SK-N-SH (cell line): ENCODE results near the gene SOX8. TPM values are rescaled to one million over a fixed set of nuclear protein-coding genes. Genes with fewer than 3 reads are reported as not detected.
A peak's percentile ranks its signal among the peaks of the same experiment; 100 is the strongest.

Experiments used
- CTCF ChIA-PET: fragments of 300-600, 350-600 bp; formaldehyde crosslinking; extraction: SDS; loops from one replicate; lab custom pipeline; 2021; lab: Yijun Ruan, JAX
- POLR2A ChIA-PET: fragments of 350-600 bp; sonication (Branson Sonifier 250); formaldehyde crosslinking; extraction: SDS; loops from one replicate; lab custom pipeline; 2020; ENCODE audit warnings: antibody characterized with exemption, inconsistent platforms; lab: Yijun Ruan, JAX
- DNase-seq: peaks from one replicate; pipeline ENCODE4 v3.0.0; 2012
- H2AFZ ChIP-seq: fragments of 200-600 bp; sonication (generic); 2 replicates; pipeline ENCODE4 v1.8.1; 2016; ENCODE audit warnings: antibody characterized with exemption, mild to moderate bottlenecking, low read depth
- H3F3A ChIP-seq: fragments of 200-600 bp; sonication (generic); replicated peaks from 2 replicates; pipeline ENCODE3; 2016; ENCODE audit warnings: antibody characterized with exemption, mild to moderate bottlenecking; ENCODE audit not compliant: insufficient read depth
- H3K27ac ChIP-seq, 2 experiments: fragments of 200-500 bp in 1 of 2; fragments of 200-600 bp in 1 of 2; sonication (Bioruptor generic) in 1 of 2; sonication (generic), shearing (Covaris generic) in 1 of 2; 2 replicates each; pipeline versions ENCODE4 v1.5.1 to v1.6.1; 2014 to 2016; ENCODE audit warnings: low read depth in 2 of 2, inconsistent platforms in 1 of 2, low read length in 1 of 2, mild to moderate bottlenecking in 1 of 2, mixed read lengths in 1 of 2
- H3K27me3 ChIP-seq: fragments of 200-600 bp; sonication (generic), shearing (Covaris generic); 2 replicates; pipeline ENCODE4 v1.6.1; 2016; ENCODE audit warnings: mixed run types; ENCODE audit not compliant: insufficient read depth
- H3K36me3 ChIP-seq, 2 experiments: fragments of 200-500 bp in 1 of 2; fragments of 200-600 bp in 1 of 2; sonication (Bioruptor generic) in 1 of 2; sonication (generic) in 1 of 2; replicated peaks in 1 of 2; 2 replicates each; pipeline versions ENCODE3 to v1.5.1; 2014 to 2016; ENCODE audit warnings: low read length in 1 of 2, mild to moderate bottlenecking in 1 of 2; ENCODE audit not compliant: insufficient read depth in 2 of 2, control insufficient read depth in 1 of 2
- H3K4me1 ChIP-seq, 2 experiments: fragments of 200-500 bp in 1 of 2; fragments of 200-600 bp in 1 of 2; sonication (Bioruptor generic) in 1 of 2; sonication (generic), shearing (Covaris generic) in 1 of 2; 2 replicates each; pipeline versions ENCODE4 v1.5.1 to v1.6.1; 2014 to 2016; ENCODE audit warnings: low read depth in 1 of 2, low read length in 1 of 2, mixed run types in 1 of 2; ENCODE audit not compliant: insufficient read depth in 2 of 2, control insufficient read depth in 1 of 2
- H3K4me2 ChIP-seq: fragments of 200-600 bp; sonication (generic), shearing (Covaris generic); 2 replicates; pipeline ENCODE4 v1.6.1; 2017; ENCODE audit warnings: mixed run types
- H3K4me3 ChIP-seq, 2 experiments: fragments of 200-500 bp in 1 of 2; fragments of 200-600 bp in 1 of 2; sonication (Bioruptor generic) in 1 of 2; sonication (generic), shearing (Covaris generic) in 1 of 2; 2 replicates each; pipeline versions ENCODE4 v1.5.1 to v1.8.1; 2014 to 2016; ENCODE audit warnings: low read depth in 2 of 2, inconsistent platforms in 1 of 2, low read length in 1 of 2, mild to moderate bottlenecking in 1 of 2, mixed read lengths in 1 of 2, moderate library complexity in 1 of 2
- H3K79me2 ChIP-seq: fragments of 200-600 bp; sonication (generic); 2 replicates; pipeline ENCODE4 v1.8.1; 2017; ENCODE audit warnings: mild to moderate bottlenecking; ENCODE audit not compliant: insufficient read depth
- H3K9ac ChIP-seq: fragments of 200-600 bp; sonication (generic); 2 replicates; pipeline ENCODE4 v1.6.1; 2017; ENCODE audit warnings: mixed run types
- H3K9me2 ChIP-seq: fragments of 200-600 bp; sonication (generic); 2 replicates; pipeline ENCODE4 v1.6.1; 2017; ENCODE audit warnings: mixed run types
- H3K9me3 ChIP-seq: fragments of 200-600 bp; sonication (generic); 2 replicates; pipeline ENCODE4 v1.6.1; 2017; ENCODE audit warnings: mixed run types, mild to moderate bottlenecking, moderate library complexity
- H4K20me1 ChIP-seq: fragments of 200-600 bp; sonication (generic); 2 replicates; pipeline ENCODE4 v1.6.1; 2017; ENCODE audit warnings: mild to moderate bottlenecking, mixed run types; ENCODE audit not compliant: insufficient read depth
- CHD2 ChIP-seq: fragments of 150-350 bp; IDR thresholded peaks from 2 replicates; pipeline ENCODE4 v1.6.1; 2018; ENCODE audit warnings: low read length; ENCODE audit not compliant: partially characterized antibody
- ELF1 ChIP-seq: IDR thresholded peaks from 2 replicates; pipeline ENCODE4 v1.4.0; 2012
- EP300 ChIP-seq, 2 experiments: IDR thresholded peaks; 2 replicates each; pipeline versions ENCODE4 v1.4.0 to v1.6.1; 2012; ENCODE audit warnings: borderline replicate concordance in 1 of 2, low read depth in 1 of 2, low read length in 1 of 2
- EZH2phosphoT487 ChIP-seq: fragments of 200-600 bp; sonication (generic); IDR thresholded peaks from 2 replicates; pipeline ENCODE4 v1.6.1; 2017; ENCODE audit warnings: low read depth, mixed run types, mild to moderate bottlenecking, antibody characterized with exemption, moderate library complexity, borderline replicate concordance
- FOSL2 ChIP-seq: IDR thresholded peaks from 2 replicates; pipeline ENCODE4 v1.4.0; 2012; ENCODE audit warnings: low read depth, mild to moderate bottlenecking, moderate library complexity, borderline replicate concordance
- FOXJ3 ChIP-seq: sonication (generic); formaldehyde crosslinking; IDR thresholded peaks from 2 replicates; pipeline ENCODE4 v1.5.1; 2020; ENCODE audit warnings: mild to moderate bottlenecking, missing genetic modification reagents
- FOXM1 ChIP-seq: IDR thresholded peaks from 2 replicates; pipeline ENCODE4 v1.4.0; 2012; ENCODE audit warnings: low read depth, mild to moderate bottlenecking
- GABPA ChIP-seq: IDR thresholded peaks from 2 replicates; pipeline ENCODE4 v1.4.0; 2012; ENCODE audit warnings: low read depth, mild to moderate bottlenecking
- GATA2 ChIP-seq: sonication (generic); formaldehyde crosslinking; IDR thresholded peaks from 2 replicates; pipeline ENCODE4 v1.5.0; 2020; ENCODE audit warnings: mild to moderate bottlenecking, missing genetic modification reagents
- JUND ChIP-seq: IDR thresholded peaks from 2 replicates; pipeline ENCODE4 v1.4.0; 2012
- POLR2AphosphoS5 ChIP-seq: IDR thresholded peaks from 2 replicates; pipeline ENCODE4 v1.6.1; 2012; ENCODE audit warnings: low read depth, low read length
- RAD21 ChIP-seq: IDR thresholded peaks from 2 replicates; pipeline ENCODE4 v1.6.1; 2012; ENCODE audit warnings: mild to moderate bottlenecking, low read length
- RCOR1 ChIP-seq: fragments of 150-350 bp; IDR thresholded peaks from 2 replicates; pipeline ENCODE4 v1.6.1; 2017; ENCODE audit warnings: antibody characterized with exemption, low read length
- RFX5 ChIP-seq: IDR thresholded peaks from 2 replicates; pipeline ENCODE4 v1.6.1; 2012; ENCODE audit warnings: mild to moderate bottlenecking, improper control_type of control experiment, low read length
- SIN3A ChIP-seq: IDR thresholded peaks from 2 replicates; pipeline ENCODE4 v1.6.1; 2012; ENCODE audit warnings: low read depth, mild to moderate bottlenecking, low read length, moderate library complexity, borderline replicate concordance
- TAF1 ChIP-seq: IDR thresholded peaks from 2 replicates; pipeline ENCODE4 v1.6.1; 2012; ENCODE audit warnings: low read depth, mild to moderate bottlenecking, low read length, moderate library complexity, borderline replicate concordance
- WGBS: methylation state at CpG from one replicate; pipeline ENCODE4 v1.1.6; 2017; ENCODE audit warnings: low lambda C conversion rate; 5-methylcytosine and 5-hydroxymethylcytosine counted together
- polyA plus RNA-seq, 3 experiments: library from polyadenylated mRNA; depleted of rRNA; stranded (reverse); fragments of >200 nt; gene quantifications; 2 replicates each; pipeline ENCODE4 v1.2.3, GENCODE V29; 2012
- TF ChIP-seq, protein P1 (sequence below): IDR thresholded peaks from 2 replicates; pipeline ENCODE4; 2012
- TF ChIP-seq, protein P2 (sequence below): IDR thresholded peaks from 2 replicates; pipeline ENCODE4 v1.4.0; 2012; ENCODE audit warnings: low read depth
- TF ChIP-seq, protein P3 (sequence below): IDR thresholded peaks from 2 replicates; pipeline ENCODE4 v1.4.0; 2012; ENCODE audit warnings: low read depth, borderline replicate concordance

SOX8 gene
- polyA plus RNA-seq, 1 of the 3 experiments (the other 2 are of a cell fraction): not detected

DNA sequence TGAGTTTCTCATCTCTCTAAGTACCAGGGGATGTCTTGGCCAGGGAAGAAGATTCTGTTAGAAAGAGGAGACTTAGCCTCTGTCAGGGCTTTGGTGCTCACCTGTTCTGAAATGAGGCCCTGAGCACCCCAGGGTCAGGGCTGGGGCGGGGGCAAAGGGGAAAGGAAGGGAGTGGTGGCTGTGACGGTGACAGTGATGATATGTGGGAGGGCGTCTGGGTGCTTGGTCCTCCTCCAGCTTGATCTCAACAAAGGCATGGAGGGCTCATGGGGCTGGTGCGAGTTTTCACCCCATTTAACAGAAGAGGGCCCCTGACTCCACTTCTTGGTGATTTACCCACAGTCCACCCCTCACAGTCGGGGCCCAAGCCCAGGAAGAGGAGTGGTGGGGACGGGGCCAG is 15.1 kb downstream of the SOX8 start (continued):
- TF ChIP-seq GATA2 (CRISPR knock-in tag): no peak
- TF ChIP-seq, all 33 proteins: peak for 0

DNA sequence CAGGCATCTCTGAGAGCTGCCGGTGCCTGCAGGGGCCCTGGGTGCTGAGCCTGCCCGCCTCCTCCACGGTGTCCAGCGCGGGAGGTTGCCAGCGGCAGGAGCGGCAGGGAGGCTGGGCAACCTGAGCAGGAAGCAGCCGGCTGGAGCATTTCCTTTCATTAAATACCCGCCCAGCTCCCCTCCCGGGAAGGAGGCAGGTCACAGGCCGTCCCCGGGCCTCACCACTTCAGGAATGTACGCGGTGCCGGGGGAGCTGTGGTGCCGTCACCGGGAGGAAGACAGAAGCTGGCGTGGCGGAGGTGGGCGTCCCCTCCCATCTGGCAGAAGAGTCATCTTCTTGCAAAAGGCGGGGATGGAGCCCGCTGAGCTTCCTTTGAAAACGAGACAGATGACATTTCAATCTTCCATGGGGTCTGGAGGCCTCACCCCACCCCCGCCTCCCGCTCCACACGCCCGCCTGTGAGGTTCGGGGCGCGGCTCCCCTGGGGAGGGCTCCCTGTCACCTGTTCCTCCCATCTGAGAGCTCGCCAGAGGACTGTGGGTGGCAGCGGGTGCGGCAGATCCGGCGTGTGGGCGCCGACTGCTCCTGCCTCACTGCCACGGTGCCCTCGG is 16.0 kb downstream of the SOX8 start:
- Histone ChIP-seq H4K20me1 (peaks cover 13% of the 10 kb centered on the region), H2AFZ (no peak overlapping the region), H3K4me1 (0 out of 4 replicates have a peak, but pooled peaks cover 0 to 3% of the 10 kb centered on the region in 2 experiments), H3K27me3 (peaks cover 71% of the 10 kb centered on the region), H3K9me2 (no peaks in the 10 kb centered on the region), H3K9ac (no peak overlapping the region), H3K36me3 (no peaks in the 10 kb centered on the region), H3F3A (no peaks in the 10 kb centered on the region), H3K4me2 (peak overlapping the region; percentile 55; the same call in 1 of the 2 replicates), H3K79me2 (no peaks in the 10 kb centered on the region), H3K27ac (no peak overlapping the region), H3K9me3 (no peaks in the 10 kb centered on the region), H3K4me3 (no peak overlapping the region; a peak in 1 of 4 replicates)
- TF ChIP-seq TAF1: no peak
- 5% methylated on average over 15 of the region's 39 CpGs for WGBS
- DNase-seq: no peak
- ChIA-PET POLR2A (no interaction called here), CTCF (no interaction called here)

DNA sequence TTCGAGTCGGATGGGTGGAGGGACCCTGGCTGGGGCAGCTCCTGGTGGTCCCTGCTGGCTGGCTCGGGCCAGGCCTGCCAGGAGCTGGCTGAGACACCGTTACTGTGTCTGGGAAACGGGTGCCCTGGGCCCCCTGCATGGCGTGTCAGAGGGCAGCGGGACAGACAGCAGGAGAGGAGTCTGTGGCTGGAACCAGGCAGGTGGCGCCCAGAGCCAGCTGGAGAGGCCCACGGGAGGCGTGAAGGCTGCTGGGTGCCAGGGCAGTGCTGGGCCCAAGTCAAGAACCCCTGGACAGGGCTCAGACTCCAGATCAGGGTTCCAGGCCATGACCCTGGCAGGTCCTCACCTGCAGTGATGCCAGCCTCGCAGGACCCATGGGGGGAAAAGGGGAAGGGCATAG is 16.6 kb downstream of the SOX8 start:
- WGBS: 15% methylated on average over 7 of the region's 11 CpGs
- ChIA-PET POLR2A (no interaction called here), CTCF (no interaction called here)
- no peaks in the 10 kb centered on the region for H3K79me2 ChIP-seq
- TF ChIP-seq ELF1: no peak
- TF ChIP-seq RFX5: no peak
- TF ChIP-seq TAF1: no peak
- TF ChIP-seq GATA2 (CRISPR knock-in tag): no peak
- TF ChIP-seq EP300 (IDR thresholded peaks at IDR 0.05; ENCODE audit: borderline replicate concordance in 1 of 2, low read depth in 1 of 2, low read length in 1 of 2): no peak
- TF ChIP-seq FOXJ3 (CRISPR knock-in tag): no peak
- peaks cover 64% of the 10 kb centered on the region for H3K27me3 ChIP-seq
- no peaks in the 10 kb centered on the region for H3K9me3 ChIP-seq
- H3K27ac ChIP-seq: no peak overlapping the region
- H3K9ac ChIP-seq: no peak overlapping the region
- no peak overlapping the region for H2AFZ ChIP-seq
- no peaks in the 10 kb centered on the region for H3K9me2 ChIP-seq
- H4K20me1 ChIP-seq: peaks cover 17% of the 10 kb centered on the region
- DNase-seq: no peak
- H3K4me2 ChIP-seq: no peak overlapping the region
- no peaks in the 10 kb centered on the region for H3K36me3 ChIP-seq
- no peak overlapping the region for H3K4me3 ChIP-seq
- no peaks in the 10 kb centered on the region for H3F3A ChIP-seq
- 0 out of 4 replicates have a peak, but pooled peaks cover 0 to 3% of the 10 kb centered on the region in 2 experiments for H3K4me1 ChIP-seq

DNA sequence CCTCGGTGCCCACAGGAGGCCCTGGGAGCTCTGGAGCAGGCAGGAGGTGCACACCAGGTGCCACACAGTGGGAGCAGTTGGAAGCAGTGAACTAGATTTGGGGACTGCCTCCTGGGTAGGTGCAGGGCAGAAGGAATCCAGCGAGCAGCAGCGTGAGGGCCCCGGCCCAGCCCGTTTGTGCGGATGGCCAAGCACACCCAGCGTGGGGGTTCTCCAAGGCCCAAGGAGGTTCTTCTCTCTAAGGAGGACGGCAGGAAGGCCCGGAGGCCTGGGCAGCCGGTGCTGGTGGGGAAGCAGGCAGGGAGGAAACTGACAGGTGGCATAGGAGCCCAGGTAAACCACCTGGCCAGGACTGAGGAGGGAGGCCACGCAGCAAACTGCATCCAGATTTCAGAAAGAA is 17.0 kb downstream of the SOX8 start:
- Histone ChIP-seq H3K9me2 (no peaks in the 10 kb centered on the region), H3K9ac (no peak overlapping the region), H3K27me3 (peaks cover 63% of the 10 kb centered on the region), H3K79me2 (no peaks in the 10 kb centered on the region), H3F3A (no peaks in the 10 kb centered on the region), H3K4me2 (no peak overlapping the region), H3K4me1 (0 out of 4 replicates have a peak, but pooled peaks cover 0 to 3% of the 10 kb centered on the region in 2 experiments), H3K9me3 (no peaks in the 10 kb centered on the region), H3K4me3 (no peak overlapping the region), H3K36me3 (no peaks in the 10 kb centered on the region), H2AFZ (no peak overlapping the region), H3K27ac (no peak overlapping the region), H4K20me1 (peaks cover 21% of the 10 kb centered on the region)
- no peak for DNase-seq
- CTCF ChIA-PET: interaction anchor here (1.5 kb wide), 1 partner anchor 195 kb away, joined by 4 read pairs; no protein-coding TSS in a partner anchor
- WGBS: 49% methylated on average over 9 of the region's 11 CpGs
- POLR2A ChIA-PET: no interaction called here
- TF ChIP-seq CHD2 (no peak), RCOR1 (no peak), POLR2AphosphoS5 (no peak), TAF1 (no peak), SIN3A (no peak), JUND (no peak), RAD21 (no peak), FOXJ3 (CRISPR knock-in tag) (no peak), GABPA (no peak), FOXM1 (no peak), RFX5 (no peak), EZH2phosphoT487 (no peak), FOSL2 (no peak)
- TF ChIP-seq, protein P1, sequence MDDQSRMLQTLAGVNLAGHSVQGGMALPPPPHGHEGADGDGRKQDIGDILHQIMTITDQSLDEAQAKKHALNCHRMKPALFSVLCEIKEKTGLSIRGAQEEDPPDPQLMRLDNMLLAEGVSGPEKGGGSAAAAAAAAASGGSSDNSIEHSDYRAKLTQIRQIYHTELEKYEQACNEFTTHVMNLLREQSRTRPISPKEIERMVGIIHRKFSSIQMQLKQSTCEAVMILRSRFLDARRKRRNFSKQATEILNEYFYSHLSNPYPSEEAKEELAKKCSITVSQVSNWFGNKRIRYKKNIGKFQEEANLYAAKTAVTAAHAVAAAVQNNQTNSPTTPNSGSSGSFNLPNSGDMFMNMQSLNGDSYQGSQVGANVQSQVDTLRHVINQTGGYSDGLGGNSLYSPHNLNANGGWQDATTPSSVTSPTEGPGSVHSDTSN: no peak
- TF ChIP-seq, protein P2, sequence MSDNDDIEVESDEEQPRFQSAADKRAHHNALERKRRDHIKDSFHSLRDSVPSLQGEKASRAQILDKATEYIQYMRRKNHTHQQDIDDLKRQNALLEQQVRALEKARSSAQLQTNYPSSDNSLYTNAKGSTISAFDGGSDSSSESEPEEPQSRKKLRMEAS: no peak
- TF ChIP-seq, protein P3, sequence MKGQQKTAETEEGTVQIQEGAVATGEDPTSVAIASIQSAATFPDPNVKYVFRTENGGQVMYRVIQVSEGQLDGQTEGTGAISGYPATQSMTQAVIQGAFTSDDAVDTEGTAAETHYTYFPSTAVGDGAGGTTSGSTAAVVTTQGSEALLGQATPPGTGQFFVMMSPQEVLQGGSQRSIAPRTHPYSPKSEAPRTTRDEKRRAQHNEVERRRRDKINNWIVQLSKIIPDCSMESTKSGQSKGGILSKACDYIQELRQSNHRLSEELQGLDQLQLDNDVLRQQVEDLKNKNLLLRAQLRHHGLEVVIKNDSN: no peak
